GM12872 (cell line): ENCODE measurements around the gene SND1.

Source experiments
- CTCF ChIP-seq: IDR thresholded peaks from 3 replicates; pipeline ENCODE4 v1.5.1; 2011; ENCODE audit warnings: low read depth, mild to moderate bottlenecking, low read length, moderate library complexity; ENCODE audit not compliant: insufficient read depth

SND1 gene

GRCh38 chr7:128053023-128053422 lies 401.0 kb downstream of the SND1 start:
- TF ChIP-seq CTCF: no peak

- no peak for TF ChIP-seq CTCF
These were observed 402.0 kb downstream of the SND1 start for GRCh38 chr7:128053991-128054390.

- TF ChIP-seq CTCF: no peak
These were observed 402.5 kb downstream of the SND1 start for GRCh38 chr7:128054511-128054910.

GRCh38 chr7:128055637-128056036 lies 403.6 kb downstream of the SND1 start:
- no peak for TF ChIP-seq CTCF

GRCh38 chr7:128056901-128057300 lies 404.9 kb downstream of the SND1 start:
- TF ChIP-seq CTCF: no peak

GRCh38 chr7:128057909-128058308 lies 405.9 kb downstream of the SND1 start:
- no peak for TF ChIP-seq CTCF

GRCh38 chr7:128059143-128059988 lies 407.4 kb downstream of the SND1 start:
- TF ChIP-seq CTCF: no peak
